ENCODE measurements around the gene KREMEN2. TPM values are rescaled to one million over a fixed set of nuclear protein-coding genes. Genes with fewer than 3 reads are reported as not detected.

Gene KREMEN2
- total RNA-seq, 4 donors from 2014 or later, result not detected

- no peak for DNase-seq (ENCODE audit: low spot score)
- TF ChIP-seq CTCF (IDR thresholded peaks at IDR 0.05), result no peak
- ATAC-seq (ENCODE audit: low FRiP score), result no peak
These were observed 43.2 kb downstream of the KREMEN2 start for GRCh38 chr16:3007059-3007956.

DNA sequence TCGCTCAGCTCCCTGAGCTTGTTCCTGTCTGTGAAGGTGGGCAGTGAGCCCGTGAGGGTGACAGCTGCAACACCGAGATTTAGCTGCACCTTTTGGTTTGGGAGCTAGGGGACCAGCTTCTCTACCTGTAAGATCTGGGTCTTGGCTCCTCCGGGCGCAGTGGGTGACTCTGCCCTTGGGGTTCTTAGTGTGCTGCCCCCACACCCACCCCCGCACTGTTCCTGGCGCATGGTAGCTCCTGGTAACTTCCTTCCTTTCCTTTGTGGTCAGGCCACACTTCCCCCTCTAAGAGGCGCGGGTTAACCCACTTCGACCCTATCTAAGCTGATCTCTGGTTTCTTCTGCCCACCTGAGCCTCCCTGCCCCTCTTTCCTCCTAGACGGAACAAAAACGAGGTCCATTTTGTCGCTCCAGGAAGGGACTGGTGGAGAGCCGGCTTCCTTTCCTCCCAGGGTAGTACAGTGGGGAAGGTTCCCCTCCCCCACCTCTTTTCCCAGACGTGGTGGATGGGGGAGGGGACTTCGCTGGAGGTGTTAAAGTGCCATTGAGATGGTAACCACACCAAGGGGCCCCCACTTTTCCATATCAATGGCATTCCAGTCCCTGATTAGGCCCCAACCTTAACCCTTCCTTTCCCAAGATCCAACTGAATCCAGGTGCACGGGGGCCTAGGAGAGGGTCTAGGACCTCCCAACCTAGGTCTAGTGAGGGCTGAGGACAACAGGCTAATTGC, 44.0 kb downstream of the KREMEN2 start:
- no peak for TF ChIP-seq CTCF (IDR thresholded peaks at IDR 0.05)
- DNase-seq (ENCODE audit: low spot score), result no peak
- ATAC-seq (ENCODE audit: low FRiP score), result no peak

DNA sequence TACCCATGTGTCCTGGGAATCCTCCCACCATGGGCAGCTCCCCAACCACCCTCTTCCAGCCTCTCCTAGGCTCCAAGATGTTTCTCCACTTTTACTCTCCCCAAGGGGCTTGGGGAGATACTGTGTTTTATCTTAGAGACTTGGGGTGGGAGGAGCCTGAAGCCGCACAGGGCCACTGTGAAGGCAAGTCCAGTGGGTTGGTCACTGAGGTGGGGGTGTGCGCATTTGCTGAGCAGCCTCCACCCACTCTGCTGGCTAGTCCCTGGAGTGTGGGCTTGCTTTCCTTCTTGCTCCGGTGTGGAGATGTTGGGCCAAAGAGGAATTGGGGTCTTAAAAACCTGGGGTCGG, 44.6 kb downstream of the KREMEN2 start:
- no peak for ATAC-seq (ENCODE audit: low FRiP score)
- DNase-seq (ENCODE audit: low spot score), result no peak
- TF ChIP-seq CTCF (IDR thresholded peaks at IDR 0.05), result no peak

GRCh38 chr16:3009568-3010390, 45.7 kb downstream of the KREMEN2 start:
- ATAC-seq (ENCODE audit: low FRiP score) (no peak), DNase-seq (ENCODE audit: low spot score) (no peak)
- no peak for TF ChIP-seq CTCF (IDR thresholded peaks at IDR 0.05)

- no peak for ATAC-seq (ENCODE audit: low FRiP score)
- no peak for TF ChIP-seq CTCF (IDR thresholded peaks at IDR 0.05)
These were observed 46.4 kb downstream of the KREMEN2 start for GRCh38 chr16:3010510-3010909.

DNA sequence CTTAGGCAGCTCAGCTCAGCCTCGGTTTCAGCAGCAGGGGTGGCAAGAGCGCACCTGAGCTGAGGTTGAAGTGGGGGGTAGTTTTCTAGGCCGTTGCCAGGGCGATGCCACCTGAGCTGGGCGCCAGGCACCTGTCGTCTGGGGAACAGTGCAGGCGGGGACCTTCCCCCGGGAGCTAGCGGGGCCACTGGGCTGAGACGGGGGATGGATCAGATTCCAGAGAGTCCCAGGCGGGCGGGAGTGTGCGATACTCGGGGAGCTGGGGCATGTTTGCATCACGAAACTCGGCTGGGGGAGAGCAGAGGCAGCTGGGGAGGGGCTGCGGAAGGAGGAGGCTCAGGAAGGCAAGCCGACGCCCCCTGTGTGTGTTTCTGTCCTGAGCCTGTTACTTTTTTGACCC, 48.2 kb downstream of the KREMEN2 start:
- no peak for DNase-seq (ENCODE audit: low spot score)
- ATAC-seq (ENCODE audit: low FRiP score), result no peak
- no peak for TF ChIP-seq CTCF (IDR thresholded peaks at IDR 0.05)

More at GRCh38 chr16:3010510-3010909, 46.4 kb downstream of the KREMEN2 start:
- no peak for DNase-seq (ENCODE audit: low spot score)

Data from omental fat pad (tissue), 4 donors.